HuH-7.5 (cell line): ENCODE results near the gene GABRR2.

ENCODE experiments used
- DNase-seq: peaks from one replicate; pipeline ENCODE4 v3.0.0; 2011; ENCODE audit warnings: low spot score

Gene GABRR2

DNA sequence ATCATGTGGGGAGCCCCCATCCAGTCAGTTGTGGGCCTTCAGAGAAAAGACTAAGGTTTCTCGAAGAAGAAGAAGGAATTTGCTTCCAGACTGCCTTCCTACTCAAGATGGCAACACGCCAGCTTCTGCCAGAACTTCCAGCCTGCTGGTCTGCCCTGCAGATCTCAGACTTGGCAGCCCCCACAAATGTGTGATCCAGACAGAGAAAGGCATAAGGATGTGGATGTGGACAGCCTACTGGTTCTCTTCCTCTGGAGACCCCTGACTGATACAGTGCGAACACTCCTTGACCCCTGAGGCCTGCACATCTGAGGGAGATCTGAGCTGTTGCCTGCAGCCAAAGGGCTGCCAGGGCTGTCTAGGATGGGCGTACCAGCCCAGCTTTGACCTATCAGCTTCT, 106.5 kb downstream of the GABRR2 start:
- DNase-seq = no peak
